A204.1 (cell line): ENCODE data around the gene PTPRD.

Source experiments
- FAIRE-seq: peaks from 2 replicates; lab custom pipeline; 2012; peaks lifted over from hg19 to GRCh38; lab: Jason Lieb, UNC

The PTPRD gene

DNA sequence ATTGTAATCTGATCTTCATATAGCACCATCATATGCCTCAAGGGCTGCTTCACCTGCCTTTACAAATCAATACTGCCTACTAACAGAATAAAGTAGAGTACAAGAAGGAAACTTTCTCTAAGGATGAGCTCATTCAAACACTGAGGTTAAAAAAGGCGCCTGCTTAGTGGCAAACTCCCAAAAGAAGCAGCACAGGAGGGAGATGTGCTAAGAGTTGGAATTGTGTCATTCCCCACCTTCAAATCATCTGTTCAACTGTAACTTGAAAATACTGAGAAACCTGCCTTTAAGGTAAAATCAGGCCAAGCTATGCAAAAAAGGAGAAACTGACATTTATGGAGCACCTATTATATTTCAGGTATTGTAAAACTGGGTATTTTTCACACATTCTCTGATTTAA lies 560.6 kb downstream of the PTPRD start:
- no peak for FAIRE-seq

DNA sequence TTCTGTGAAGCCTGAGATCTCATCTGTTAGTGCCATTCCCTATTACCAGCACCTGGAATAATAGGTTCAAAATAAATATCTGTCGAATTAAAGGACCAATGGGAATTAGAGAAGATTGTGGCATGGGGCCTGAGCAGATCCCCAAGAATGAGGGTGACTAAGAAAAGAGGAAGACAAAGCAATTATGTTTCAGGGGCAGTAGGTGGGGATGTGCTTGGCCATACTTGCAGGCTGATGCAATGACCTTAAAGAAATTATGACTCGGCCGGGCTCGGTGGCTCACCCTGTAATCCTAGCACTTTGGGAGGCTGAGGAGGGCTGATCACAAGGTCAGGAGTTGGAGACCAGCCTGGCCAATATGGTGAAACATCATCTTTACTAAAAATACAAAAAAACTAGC lies 562.8 kb downstream of the PTPRD start:
- no peak for FAIRE-seq

DNA sequence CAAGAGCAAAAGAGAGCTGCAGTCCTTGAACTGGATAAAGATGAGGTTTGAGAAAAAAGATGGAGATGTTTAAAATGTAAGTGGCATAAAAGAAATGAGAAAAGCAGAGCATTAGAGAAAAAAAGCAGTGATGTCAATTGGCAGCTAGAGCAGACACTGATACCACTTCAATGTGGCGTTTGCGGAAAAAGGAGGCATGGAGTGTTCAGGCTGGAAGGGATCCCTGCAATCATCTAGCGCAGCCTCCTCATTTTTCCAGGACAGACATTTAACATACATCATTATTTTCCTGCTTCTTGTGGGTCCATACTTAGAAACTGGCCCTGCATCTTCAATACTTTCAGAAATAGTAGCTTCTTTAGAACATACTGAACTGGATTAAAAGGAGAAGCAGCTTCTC lies 563.8 kb downstream of the PTPRD start:
- no peak for FAIRE-seq

DNA sequence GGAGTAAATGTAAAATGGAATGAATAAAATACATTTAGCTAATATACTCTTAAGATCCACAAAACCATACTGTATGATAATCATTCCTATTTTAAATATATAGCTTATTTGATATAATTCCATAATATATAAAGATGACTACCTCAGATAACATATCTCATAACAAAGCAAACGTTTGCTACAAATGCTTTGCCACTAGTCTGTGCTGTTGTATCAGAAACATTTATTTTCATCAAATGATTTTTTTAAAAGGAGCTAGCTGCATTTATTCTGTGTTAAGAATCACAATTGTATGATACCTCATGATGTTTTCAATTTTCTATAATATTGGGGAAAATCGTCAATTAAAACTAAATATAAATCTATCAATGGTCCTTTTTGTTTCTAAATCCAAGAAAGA lies 567.2 kb downstream of the PTPRD start:
- FAIRE-seq, result peak; percentile 97

DNA sequence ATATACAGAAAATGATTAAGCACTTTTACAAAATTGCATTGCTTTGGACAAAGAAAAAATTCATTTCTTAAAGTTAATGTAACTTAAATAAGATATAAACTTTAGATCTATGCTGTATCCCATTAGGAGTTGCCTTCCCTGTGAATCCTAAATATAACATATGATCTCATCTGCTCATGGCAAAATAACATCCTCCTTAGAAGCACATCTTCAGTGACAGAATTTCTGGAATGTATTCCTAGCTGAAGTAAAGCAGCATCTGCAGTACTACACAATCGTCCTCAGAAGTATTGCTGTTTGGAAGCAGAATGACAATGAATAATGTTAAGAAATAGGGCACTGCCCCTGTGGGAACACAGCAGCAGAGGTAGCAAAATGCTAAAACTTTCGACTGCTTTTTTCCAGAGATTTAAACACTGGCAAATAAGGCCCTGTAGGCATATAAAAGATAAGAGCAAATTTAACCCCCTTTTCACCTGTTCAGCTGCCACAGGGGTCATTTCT lies 571.0 kb downstream of the PTPRD start:
- FAIRE-seq, result no peak

DNA sequence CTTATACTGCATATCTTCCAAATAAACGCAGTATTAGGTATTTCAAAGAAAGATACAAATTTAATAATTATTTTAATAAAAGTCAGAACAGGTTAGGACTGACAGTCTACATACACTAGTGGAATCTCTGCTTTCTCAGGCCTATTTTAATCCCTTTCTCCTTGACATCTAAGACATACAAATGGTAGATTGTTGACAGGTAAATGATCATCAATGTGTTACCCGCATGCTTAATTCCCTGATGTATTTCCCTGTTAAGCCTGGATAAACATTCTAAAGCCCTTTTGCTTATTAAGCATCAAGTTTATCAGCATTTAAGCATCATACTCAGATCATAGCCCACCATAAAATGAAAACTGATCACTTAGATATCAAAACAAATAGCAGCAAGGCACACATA lies 576.7 kb downstream of the PTPRD start:
- no peak for FAIRE-seq

DNA sequence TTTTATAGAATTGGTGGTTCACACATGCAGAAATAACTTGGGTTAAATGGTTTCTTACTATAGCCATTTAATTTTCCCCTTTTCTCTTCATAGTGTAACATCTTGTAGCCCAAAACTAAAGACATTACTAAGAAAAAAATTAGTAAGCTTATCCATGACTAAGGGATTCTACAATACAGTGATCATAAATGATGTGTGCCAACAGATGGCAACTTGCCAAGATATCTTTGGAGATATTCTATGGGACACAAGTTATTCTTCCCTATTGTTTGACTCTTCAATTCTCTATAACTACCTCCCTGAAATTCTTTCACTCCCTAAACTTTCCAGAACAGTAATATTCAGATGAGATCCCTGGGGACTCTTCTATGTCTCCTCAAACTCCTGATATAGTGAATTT lies 580.6 kb downstream of the PTPRD start:
- no peak for FAIRE-seq

DNA sequence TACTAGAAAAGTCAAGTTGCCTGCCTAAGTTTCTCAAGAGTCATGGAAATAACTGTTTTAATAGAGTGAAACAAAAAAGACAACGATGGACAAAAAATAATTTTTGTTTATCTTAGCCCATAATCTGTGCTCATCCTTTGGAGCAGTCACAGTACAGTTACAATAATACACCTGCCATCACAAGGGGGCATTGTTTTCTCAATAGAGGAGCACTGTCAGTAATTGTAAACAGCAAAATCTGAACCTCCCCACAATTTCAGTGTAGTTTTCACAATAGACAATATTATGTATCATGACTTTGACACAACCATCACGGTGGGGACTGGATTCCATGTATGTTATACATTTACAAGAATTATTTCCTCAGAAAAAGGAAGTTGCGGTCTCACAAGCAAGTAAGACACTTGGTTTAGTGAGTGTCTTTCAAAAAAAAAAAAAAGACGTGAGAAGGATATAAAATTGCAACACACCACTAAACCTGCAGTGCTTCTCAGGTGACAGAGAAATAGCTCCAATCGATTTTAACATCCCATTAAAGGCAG lies 586.3 kb downstream of the PTPRD start:
- no peak for FAIRE-seq

DNA sequence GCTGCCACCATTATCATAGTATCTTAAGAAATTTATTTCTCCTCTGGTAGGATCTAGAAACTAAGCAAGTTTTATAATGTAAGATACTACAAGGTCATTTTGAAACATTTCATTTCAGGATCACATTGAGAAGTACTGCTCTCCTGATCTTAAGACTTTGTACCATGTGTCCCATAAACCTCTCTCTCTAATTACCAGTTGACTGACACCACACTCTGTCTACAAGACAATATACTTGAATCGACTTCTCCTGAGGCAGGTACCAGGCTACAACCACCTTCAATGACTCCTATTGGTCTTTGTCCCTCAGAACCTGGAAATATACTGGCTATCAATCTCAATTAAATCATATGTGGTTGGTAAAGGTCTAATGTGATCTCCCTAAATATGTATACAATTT lies 597.0 kb downstream of the PTPRD start:
- no peak for FAIRE-seq

DNA sequence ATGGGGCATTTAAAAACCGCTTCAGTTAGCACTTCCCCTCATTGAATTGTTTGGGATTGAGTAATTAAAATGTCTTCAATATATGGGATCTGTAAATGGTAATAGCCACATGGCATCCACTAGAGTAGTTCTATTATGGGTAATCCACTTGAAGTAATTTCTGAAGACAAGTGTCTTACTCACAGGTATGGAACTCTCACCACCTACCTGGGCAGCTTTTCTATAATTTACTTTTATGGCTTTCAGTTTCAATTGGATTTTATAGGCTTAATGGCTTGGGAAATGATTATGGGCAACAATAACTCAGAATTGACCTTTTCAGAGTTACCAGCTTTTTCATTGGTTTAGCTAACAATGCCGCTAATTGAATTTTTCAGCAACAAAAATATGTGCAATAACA lies 597.9 kb downstream of the PTPRD start:
- FAIRE-seq, result no peak

DNA sequence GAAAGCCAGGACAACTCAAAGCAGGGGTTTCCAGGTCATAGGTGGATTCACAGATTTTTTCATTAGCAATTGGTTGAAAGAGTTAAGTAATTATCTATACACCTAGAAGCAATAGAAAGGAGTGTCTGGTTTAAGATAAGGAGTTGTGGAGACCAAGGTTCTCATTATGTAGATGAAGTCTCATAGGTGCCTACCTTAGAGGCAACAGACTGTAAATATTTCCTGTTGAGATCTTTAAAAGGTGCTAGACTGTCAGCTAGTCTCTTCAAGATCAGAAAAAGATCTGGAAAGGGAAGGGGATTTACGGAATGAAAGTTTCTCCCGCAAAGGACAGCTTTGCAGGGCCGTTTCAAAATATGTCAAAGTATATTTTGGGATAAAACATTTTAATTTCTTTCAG lies 603.4 kb downstream of the PTPRD start:
- FAIRE-seq, result no peak

DNA sequence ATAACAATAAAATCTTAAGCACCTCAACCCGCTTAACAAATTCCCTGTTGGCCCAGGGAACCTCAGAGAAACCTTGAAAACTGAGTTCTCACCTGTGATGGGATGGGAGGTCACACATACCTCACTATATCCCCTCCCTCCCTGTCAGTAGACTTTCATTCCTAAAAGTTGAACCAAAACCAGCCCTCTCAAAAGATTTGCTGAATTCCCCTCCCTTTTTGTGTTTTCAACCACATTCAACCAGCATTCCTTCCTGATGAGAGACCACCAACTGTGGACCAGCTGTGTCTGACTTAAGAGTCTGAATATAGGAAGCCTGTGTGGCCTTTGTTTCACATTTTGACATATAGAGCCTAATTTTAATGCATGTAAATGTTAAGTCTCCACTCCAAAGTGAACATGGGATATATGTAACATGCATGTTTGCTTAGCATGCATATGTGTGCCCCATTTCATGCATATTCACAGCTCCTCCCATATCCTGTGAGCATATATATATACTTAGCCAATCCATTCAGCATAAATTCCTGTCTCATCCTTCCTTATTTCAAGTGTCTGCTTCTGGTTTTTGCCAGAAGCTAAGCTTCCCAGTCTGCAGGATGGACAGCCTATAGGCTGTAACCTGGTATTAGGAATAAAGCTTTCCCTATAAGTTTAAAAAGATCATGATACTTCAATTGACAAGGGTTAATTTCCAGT lies 604.6 kb downstream of the PTPRD start:
- FAIRE-seq, result no peak

DNA sequence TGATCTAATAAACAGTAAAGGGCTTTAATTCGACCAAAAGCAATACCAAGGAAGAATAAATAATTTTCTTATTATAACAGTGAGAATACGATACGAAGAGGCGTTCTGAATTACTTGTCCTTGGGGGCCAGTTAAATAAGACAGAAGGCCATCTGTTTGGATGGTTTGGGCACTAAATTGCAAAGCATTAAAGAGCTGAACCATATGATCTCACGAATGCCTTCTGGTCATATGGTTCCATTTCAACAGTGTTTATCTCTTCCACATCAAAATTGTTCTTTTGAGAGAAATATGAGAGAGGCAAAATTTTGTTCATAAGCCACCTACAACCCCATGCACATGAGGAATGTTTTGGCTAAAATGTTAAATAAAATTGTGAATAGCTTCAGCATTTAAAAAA lies 605.4 kb downstream of the PTPRD start:
- FAIRE-seq, result no peak

DNA sequence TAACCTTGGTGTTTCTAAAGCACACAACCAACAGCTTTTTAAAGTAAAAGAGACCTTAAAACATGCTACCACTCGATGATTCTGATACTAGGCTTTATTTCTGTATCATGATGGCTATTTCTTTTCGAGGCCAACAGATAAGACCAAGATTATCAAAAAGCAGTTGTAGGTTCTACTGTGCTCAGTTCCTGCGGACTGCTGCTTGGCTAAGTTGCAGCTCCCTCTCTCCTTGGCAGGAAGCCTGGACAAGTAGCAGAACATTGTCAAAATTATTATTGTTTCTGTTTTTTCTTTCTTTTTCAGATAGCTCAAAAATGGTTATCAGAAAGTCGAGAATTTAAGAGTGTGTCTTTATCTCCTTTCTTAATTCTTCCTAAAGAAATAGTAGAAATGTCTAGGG lies 607.6 kb downstream of the PTPRD start:
- no peak for FAIRE-seq

DNA sequence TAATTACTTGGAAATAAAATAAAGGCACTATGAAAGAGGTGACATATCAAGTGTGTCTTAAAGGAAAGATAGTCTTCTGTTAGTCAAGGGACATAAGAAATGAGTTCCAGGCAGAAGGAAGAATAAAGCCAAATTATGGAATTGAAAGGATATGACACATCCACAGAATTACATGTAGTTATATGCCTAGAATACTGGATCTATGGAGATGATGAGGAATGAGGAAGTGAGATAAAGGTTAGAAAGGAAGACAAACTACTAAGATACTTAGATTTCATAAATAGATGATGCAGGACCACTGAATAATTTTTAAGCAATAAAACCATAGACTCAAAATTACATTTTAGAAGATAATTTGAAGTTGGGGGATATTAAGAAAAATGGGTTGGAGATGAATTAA lies 609.8 kb downstream of the PTPRD start:
- FAIRE-seq, result no peak

DNA sequence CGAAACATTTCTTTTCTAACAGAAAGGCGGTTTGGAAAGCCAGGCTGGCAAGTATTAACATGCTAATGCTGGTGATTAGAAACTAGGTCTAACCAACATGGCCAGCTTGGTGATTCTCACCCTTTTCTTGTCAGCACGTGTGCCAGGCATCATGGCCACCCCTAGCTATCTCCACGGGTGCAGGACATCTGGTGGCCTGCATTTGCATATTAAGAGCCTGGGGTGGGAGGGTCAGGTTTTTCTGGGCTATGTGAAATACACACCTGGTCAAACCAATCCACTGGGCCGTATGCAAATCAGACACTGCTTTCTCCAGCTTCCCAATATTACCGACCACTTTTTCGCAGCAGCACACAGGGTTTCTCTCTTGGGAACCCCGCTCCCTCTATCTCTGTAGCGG lies 612.1 kb downstream of the PTPRD start:
- no peak for FAIRE-seq

DNA sequence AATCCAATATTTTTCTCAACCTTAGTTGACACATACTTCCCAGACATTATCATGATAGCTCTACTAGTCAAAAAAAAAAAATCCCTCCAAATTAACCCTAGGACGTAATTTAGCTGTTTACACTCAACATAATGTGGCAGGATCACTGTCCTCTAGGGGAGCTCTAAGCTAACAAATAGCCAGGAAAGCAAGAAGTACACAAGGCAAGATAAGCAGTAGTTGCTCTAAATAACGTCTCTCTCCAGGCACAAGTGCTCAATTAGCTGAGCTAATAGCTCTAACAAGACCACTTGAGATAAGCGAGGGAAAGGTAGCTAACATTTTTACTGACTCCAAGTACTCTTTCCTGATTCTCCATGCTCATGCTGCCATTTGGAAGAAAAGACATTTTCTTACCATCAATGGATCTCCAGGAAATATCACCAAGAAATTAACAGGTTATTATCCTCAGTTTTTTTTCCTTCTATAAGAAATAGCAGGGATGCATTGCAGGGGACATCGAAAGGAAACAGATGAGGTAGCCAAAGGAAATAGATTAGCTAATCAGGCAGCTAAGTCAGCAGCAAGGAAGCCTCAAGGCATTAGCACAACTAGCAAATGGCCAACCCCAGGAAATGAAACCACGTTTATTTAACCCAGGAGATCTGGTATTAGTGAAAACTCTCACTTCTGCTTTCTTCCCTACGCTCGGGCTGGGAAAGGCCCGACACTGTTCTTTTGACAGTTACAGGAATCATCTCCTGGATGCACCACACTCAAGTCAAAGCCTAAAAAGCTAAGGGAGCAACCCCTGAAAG lies 614.1 kb downstream of the PTPRD start:
- FAIRE-seq, result no peak

DNA sequence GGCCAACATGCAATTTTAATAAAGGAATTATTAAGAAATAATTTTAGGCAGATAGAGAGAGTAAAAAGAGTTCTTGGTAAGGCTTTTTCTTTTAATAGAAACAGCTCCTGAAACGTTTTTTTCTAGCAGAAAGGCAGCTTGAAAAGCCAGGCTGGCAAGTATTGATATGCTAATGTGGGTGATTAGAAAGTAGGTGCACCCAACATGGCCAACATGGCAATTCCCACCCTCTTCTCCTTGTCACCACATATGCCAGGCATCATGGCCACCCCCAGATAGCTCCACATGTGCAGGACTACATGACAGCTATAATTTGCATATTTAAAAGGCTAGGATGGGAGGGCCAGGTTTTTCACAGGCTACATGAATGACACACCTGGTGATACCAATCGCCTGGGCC lies 615.2 kb downstream of the PTPRD start:
- FAIRE-seq, result no peak

DNA sequence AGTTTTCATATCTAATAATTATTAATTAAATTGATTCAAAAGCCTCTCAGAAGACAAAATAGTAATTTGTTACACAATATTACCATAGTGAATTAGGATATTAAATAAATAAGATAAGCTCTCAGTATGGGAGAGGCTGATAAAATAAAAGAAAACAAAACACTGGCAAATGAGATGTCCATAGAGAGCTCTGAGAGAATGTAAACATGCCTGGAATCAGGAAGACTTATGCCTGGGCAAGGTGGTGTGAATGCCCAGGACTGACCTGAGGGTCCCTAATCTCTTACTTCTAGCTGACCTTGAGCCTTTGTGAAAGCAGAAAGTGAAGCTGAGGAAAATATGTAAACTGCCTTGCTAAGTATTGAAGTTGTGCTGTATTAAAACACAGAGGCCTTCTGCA lies 616.5 kb downstream of the PTPRD start:
- FAIRE-seq, result peak; percentile 27

DNA sequence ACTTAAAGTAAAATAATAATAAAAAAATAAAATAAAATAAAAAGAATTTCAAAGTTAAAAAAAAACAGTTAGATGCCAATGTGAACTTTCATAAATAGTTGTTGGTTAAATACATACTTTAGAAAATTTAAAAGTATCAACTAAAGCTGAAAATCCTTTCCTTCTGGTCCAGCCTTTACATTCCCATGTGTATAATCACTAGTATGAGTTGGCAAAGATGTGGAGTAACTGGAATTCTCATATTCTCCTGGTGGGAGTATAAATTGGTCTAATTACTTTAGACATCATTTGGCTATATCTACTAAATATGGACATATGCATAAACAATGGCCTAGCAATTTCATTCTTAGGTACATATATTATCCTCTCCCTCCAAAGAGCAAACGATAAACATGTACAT lies 619.9 kb downstream of the PTPRD start:
- no peak for FAIRE-seq

DNA sequence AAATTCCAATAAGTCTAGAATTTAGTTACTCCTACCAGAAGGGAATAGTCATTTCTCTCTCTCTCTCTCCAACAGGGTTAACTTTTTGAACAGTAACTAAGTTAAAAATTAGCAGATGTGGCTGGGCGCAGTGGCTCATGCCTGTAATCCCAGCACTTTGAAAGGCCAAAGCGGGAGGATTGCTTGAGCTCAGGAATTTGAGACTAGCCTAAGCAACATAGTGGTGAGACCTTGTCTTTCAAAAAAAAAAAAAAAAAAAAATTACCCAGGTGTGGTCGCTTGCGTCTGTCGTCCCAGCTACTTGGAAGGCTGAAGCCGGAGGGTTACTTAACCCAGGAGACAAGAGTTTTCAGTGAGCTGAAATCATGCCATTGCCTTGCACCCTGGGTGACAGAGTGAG lies 639.7 kb downstream of the PTPRD start:
- FAIRE-seq, result no peak

DNA sequence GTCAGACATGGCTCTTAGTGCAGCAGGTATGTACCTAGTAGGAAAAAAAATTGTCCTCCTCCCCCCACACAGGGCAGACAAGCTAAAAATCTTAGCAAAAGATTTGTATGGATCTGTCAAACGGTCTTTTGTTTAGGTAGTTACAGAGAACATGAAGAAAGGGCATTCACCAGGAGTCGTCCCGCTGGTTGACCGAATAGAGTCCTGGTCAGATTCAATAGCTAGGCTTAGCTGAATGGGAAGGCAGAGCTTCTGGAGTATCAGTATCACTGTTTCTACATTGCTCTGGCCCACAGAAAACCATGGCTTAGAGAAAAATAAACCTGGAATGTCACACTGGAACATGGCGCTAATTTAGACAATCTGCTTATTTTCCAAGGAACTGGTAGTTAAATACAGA lies 642.3 kb downstream of the PTPRD start:
- no peak for FAIRE-seq

DNA sequence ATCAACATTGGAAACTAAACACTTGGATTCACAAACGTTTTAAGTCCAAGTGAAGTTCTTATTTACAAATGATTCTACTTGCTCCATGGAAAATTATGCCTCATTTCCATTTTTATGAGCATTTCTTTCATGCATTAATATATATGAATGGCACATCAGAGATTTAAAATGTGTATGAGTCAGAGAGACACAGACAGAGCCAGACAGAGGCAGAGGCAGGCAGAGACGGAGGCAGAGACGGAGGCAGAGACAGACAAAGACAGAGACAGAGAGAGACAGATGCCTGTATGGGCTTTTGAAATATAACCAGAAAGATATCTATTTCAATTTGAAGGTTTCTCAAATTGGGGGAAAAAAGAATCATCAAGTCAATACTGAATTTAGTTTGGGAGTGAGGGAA lies 649.0 kb downstream of the PTPRD start:
- FAIRE-seq, result no peak

DNA sequence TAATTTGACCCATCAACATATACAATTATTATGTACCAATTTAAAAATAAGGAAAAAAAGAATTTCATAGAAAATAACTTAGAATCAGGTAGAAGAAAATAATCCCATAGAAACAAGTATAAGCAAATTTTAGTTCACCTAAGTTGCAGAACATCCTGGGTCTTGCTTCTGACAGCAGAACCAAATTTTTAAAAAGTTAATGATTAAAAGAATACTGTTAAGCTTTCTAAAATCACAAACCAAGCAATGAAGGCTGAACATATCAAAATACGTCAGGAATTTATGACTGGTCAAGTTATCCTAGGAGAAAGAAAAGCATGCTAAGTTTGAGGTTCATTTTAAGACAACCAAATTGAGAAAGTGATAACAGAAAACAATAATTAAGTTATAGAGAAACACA lies 650.9 kb downstream of the PTPRD start:
- FAIRE-seq, result no peak
